A549 (cell line): ENCODE results near the gene APOD.
"Not testable (repeated sequence)": the region's sequence is repeated elsewhere in the genome, so short reads cannot be mapped to it uniquely, and the experiment has no call there.

Experiments used
- CEBPB ChIP-seq, 2 experiments: fragments of >200 bp in 1 of 2; sonication (Bioruptor Twin) in 1 of 2; formaldehyde crosslinking in 1 of 2; IDR thresholded peaks; 2 replicates each; pipeline ENCODE4 v1.6.1; 2012 to 2016
- EHMT2 ChIP-seq: fragments of 200-600 bp; sonication (generic); IDR thresholded peaks from 2 replicates; pipeline ENCODE4 v1.6.1; 2016; ENCODE audit warnings: antibody characterized with exemption, low read depth, mild to moderate bottlenecking, moderate library complexity
- EP300 ChIP-seq, 2 experiments: fragments of >200 bp; sonication (Bioruptor Twin); formaldehyde crosslinking; IDR thresholded peaks; 2 replicates in 1 of 2; 3 replicates in 1 of 2; pipeline ENCODE4 v1.6.1; 2016 to 2017
- JUNB ChIP-seq: fragments of >200 bp; sonication (Bioruptor Twin); formaldehyde crosslinking; IDR thresholded peaks from 2 replicates; pipeline ENCODE4 v1.6.1; 2016
- MAZ ChIP-seq: fragments of 150-350 bp; IDR thresholded peaks from 2 replicates; pipeline ENCODE4 v1.6.1; 2014; ENCODE audit warnings: antibody characterized with exemption, low read depth, low read length, borderline replicate concordance
- POLR2A ChIP-seq: IDR thresholded peaks from 2 replicates; pipeline ENCODE4 v1.6.1; 2012; ENCODE audit warnings: mild to moderate bottlenecking, low read length
- RAD21 ChIP-seq, 2 experiments: fragments of >200 bp in 1 of 2; sonication (Bioruptor Twin) in 1 of 2; formaldehyde crosslinking in 1 of 2; IDR thresholded peaks in 1 of 2; conservative IDR thresholded peaks in 1 of 2; 2 replicates in 1 of 2; 3 replicates in 1 of 2; pipeline ENCODE4 v1.6.1; 2012 to 2018; ENCODE audit warnings: inconsistent platforms in 1 of 2
- SMC3 ChIP-seq: fragments of >200 bp; sonication (Bioruptor Twin); formaldehyde crosslinking; IDR thresholded peaks from 3 replicates; pipeline ENCODE4 v1.6.1; 2018; ENCODE audit warnings: inconsistent platforms
- ZFP36 ChIP-seq: fragments of 450-650 bp; IDR thresholded peaks from 2 replicates; pipeline ENCODE4 v1.6.1; 2014; ENCODE audit warnings: borderline replicate concordance; ENCODE audit not compliant: partially characterized antibody
- TF ChIP-seq, protein P1 (sequence below): fragments of >200 bp; sonication (Bioruptor Twin); formaldehyde crosslinking; IDR thresholded peaks from 3 replicates; pipeline ENCODE4 v1.5.1; 2016
- TF ChIP-seq, protein P2 (sequence below): fragments of >200 bp; sonication (Bioruptor Twin); formaldehyde crosslinking; IDR thresholded peaks from 3 replicates; pipeline ENCODE4 v1.6.1; 2016
- TF ChIP-seq, protein P3 (sequence below): fragments of 250-450 bp; sonication (Bioruptor Pico); IDR thresholded peaks from 2 replicates; pipeline ENCODE4 v1.5.0; 2020; ENCODE audit warnings: low read depth, mild to moderate bottlenecking, moderate library complexity
- TF ChIP-seq, protein P4 (sequence below): fragments of 200-600 bp; sonication (generic); IDR thresholded peaks from 2 replicates; pipeline ENCODE4 v1.6.1; 2016; ENCODE audit warnings: antibody characterized with exemption, mild to moderate bottlenecking, moderate library complexity
- TF ChIP-seq, protein P5 (sequence below): IDR thresholded peaks from 2 replicates; pipeline ENCODE4 v1.6.1; 2012; ENCODE audit warnings: low read depth, borderline replicate concordance

DNA sequence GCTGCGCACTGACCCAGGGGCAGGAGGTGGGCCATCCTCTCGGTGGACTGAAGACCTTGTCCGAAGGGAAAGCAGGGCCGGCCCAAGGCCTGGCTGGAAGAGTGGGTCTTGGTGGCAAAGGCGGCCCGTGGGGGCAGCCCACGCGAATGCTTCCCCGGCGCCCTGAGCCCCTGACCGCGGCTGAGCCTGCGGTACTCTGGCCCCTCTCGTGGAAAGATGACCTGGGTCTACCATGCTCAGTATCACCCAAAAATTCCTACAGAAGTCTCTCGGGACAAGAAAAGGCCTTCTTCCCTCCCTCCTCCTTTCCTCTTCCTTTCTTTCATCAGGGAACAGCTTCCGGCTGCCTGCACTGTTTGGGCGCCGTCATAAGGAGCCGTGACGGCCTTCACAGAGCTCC, 48.3 kb upstream of the APOD start:
- TF ChIP-seq EP300 (IDR thresholded peaks at IDR 0.05); POLR2A; MAZ; RAD21 (conservative IDR thresholded peaks at IDR 0.05 in 1 of 2, IDR thresholded peaks at IDR 0.05 in 1 of 2); JUNB; ZFP36; EHMT2; CEBPB (IDR thresholded peaks at IDR 0.05); SMC3: not testable (repeated sequence)
- TF ChIP-seq, protein P1, sequence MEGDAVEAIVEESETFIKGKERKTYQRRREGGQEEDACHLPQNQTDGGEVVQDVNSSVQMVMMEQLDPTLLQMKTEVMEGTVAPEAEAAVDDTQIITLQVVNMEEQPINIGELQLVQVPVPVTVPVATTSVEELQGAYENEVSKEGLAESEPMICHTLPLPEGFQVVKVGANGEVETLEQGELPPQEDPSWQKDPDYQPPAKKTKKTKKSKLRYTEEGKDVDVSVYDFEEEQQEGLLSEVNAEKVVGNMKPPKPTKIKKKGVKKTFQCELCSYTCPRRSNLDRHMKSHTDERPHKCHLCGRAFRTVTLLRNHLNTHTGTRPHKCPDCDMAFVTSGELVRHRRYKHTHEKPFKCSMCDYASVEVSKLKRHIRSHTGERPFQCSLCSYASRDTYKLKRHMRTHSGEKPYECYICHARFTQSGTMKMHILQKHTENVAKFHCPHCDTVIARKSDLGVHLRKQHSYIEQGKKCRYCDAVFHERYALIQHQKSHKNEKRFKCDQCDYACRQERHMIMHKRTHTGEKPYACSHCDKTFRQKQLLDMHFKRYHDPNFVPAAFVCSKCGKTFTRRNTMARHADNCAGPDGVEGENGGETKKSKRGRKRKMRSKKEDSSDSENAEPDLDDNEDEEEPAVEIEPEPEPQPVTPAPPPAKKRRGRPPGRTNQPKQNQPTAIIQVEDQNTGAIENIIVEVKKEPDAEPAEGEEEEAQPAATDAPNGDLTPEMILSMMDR, result not testable (repeated sequence)
- TF ChIP-seq, protein P2, sequence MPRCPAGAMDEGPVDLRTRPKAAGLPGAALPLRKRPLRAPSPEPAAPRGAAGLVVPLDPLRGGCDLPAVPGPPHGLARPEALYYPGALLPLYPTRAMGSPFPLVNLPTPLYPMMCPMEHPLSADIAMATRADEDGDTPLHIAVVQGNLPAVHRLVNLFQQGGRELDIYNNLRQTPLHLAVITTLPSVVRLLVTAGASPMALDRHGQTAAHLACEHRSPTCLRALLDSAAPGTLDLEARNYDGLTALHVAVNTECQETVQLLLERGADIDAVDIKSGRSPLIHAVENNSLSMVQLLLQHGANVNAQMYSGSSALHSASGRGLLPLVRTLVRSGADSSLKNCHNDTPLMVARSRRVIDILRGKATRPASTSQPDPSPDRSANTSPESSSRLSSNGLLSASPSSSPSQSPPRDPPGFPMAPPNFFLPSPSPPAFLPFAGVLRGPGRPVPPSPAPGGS, result not testable (repeated sequence)
- TF ChIP-seq, protein P3, sequence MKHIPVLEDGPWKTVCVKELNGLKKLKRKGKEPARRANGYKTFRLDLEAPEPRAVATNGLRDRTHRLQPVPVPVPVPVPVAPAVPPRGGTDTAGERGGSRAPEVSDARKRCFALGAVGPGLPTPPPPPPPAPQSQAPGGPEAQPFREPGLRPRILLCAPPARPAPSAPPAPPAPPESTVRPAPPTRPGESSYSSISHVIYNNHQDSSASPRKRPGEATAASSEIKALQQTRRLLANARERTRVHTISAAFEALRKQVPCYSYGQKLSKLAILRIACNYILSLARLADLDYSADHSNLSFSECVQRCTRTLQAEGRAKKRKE (CRISPR knock-in tag), result not testable (repeated sequence)
- TF ChIP-seq, protein P4, sequence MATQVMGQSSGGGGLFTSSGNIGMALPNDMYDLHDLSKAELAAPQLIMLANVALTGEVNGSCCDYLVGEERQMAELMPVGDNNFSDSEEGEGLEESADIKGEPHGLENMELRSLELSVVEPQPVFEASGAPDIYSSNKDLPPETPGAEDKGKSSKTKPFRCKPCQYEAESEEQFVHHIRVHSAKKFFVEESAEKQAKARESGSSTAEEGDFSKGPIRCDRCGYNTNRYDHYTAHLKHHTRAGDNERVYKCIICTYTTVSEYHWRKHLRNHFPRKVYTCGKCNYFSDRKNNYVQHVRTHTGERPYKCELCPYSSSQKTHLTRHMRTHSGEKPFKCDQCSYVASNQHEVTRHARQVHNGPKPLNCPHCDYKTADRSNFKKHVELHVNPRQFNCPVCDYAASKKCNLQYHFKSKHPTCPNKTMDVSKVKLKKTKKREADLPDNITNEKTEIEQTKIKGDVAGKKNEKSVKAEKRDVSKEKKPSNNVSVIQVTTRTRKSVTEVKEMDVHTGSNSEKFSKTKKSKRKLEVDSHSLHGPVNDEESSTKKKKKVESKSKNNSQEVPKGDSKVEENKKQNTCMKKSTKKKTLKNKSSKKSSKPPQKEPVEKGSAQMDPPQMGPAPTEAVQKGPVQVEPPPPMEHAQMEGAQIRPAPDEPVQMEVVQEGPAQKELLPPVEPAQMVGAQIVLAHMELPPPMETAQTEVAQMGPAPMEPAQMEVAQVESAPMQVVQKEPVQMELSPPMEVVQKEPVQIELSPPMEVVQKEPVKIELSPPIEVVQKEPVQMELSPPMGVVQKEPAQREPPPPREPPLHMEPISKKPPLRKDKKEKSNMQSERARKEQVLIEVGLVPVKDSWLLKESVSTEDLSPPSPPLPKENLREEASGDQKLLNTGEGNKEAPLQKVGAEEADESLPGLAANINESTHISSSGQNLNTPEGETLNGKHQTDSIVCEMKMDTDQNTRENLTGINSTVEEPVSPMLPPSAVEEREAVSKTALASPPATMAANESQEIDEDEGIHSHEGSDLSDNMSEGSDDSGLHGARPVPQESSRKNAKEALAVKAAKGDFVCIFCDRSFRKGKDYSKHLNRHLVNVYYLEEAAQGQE, result not testable (repeated sequence)
- TF ChIP-seq, protein P5, sequence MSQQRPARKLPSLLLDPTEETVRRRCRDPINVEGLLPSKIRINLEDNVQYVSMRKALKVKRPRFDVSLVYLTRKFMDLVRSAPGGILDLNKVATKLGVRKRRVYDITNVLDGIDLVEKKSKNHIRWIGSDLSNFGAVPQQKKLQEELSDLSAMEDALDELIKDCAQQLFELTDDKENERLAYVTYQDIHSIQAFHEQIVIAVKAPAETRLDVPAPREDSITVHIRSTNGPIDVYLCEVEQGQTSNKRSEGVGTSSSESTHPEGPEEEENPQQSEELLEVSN, result not testable (repeated sequence)
